Endothelial cell (in vitro differentiated cells): ENCODE results near the gene PTPRN2. TPM values are rescaled to one million over a fixed set of nuclear protein-coding genes. Genes with fewer than 3 reads are reported as not detected.

ENCODE experiments used
- DNase-seq: peaks from one replicate; pipeline ENCODE4 v3.0.0; 2021; ENCODE audit warnings: low spot score
- H3K27ac Mint-ChIP-seq: one replicate; pipeline ENCODE4 v1.8.0; 2021; ENCODE audit warnings: mixed read lengths, inconsistent platforms; ENCODE audit not compliant: unreplicated experiment
- H3K27me3 Mint-ChIP-seq: one replicate; pipeline ENCODE4 v1.8.0; 2021; ENCODE audit warnings: mild to moderate bottlenecking, moderate library complexity, mixed read lengths, inconsistent platforms; ENCODE audit not compliant: unreplicated experiment
- H3K36me3 Mint-ChIP-seq: one replicate; pipeline ENCODE4 v1.8.0; 2021; ENCODE audit warnings: mild to moderate bottlenecking, low read depth, mixed read lengths, inconsistent platforms; ENCODE audit not compliant: unreplicated experiment
- H3K4me1 Mint-ChIP-seq: one replicate; pipeline ENCODE4 v1.8.0; 2021; ENCODE audit warnings: mild to moderate bottlenecking, mixed read lengths, inconsistent platforms; ENCODE audit not compliant: unreplicated experiment
- H3K4me3 Mint-ChIP-seq: one replicate; pipeline ENCODE4 v1.8.0; 2021; ENCODE audit warnings: mild to moderate bottlenecking, mixed read lengths, inconsistent platforms; ENCODE audit not compliant: unreplicated experiment
- H3K9me3 Mint-ChIP-seq: one replicate; pipeline ENCODE4 v1.8.0; 2021; ENCODE audit warnings: mixed read lengths, inconsistent platforms; ENCODE audit not compliant: unreplicated experiment
- CTCF ChIP-seq: fragments of 200-600 bp; sonication (generic); IDR thresholded peaks from one replicate; pipeline ENCODE4 v1.5.0; 2021; ENCODE audit warnings: antibody characterized with exemption; ENCODE audit not compliant: unreplicated experiment
- total RNA-seq: library from RNA; stranded (reverse); fragmentation: NEBNext Ultra II Directional; extraction: Animal tissue kit (Norgen Biotek cat#: 25700); gene quantifications from one replicate; pipeline ENCODE4 v1.2.1, GENCODE V29; 2021; ENCODE audit not compliant: unreplicated experiment

Gene PTPRN2
- total RNA-seq, 1 donor from 2014 or later, result 0.18 TPM

DNA sequence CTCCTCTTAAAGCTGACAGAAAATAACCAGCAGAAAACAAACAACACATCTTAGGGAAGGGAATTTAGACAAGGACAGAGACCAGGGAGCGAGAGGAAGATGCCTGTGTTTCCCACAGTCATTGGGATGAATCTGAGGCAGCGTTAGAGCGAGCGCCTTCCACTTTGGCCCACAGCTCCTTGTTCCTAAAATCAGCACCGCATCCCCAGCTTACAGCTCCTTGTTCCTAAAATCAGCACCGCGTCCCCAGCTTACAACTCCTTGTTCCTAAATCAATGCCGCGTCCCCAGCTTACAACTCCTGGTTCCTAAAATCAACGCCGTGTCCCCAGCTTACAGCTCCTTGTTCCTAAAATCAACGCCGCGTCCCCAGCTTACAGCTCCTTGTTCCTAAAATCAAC is 593.3 kb downstream of the PTPRN2 start:
- Mint-ChIP-seq H3K9me3 (peaks cover 26% of the 10 kb centered on the region), H3K36me3 (peaks cover 7% of the 10 kb centered on the region), H3K27me3 (peaks cover 14% of the 10 kb centered on the region), H3K27ac (no peak overlapping the region), H3K4me3 (no peak overlapping the region), H3K4me1 (no peaks in the 10 kb centered on the region)
- TF ChIP-seq CTCF, result no peak
- no peak for DNase-seq

DNA sequence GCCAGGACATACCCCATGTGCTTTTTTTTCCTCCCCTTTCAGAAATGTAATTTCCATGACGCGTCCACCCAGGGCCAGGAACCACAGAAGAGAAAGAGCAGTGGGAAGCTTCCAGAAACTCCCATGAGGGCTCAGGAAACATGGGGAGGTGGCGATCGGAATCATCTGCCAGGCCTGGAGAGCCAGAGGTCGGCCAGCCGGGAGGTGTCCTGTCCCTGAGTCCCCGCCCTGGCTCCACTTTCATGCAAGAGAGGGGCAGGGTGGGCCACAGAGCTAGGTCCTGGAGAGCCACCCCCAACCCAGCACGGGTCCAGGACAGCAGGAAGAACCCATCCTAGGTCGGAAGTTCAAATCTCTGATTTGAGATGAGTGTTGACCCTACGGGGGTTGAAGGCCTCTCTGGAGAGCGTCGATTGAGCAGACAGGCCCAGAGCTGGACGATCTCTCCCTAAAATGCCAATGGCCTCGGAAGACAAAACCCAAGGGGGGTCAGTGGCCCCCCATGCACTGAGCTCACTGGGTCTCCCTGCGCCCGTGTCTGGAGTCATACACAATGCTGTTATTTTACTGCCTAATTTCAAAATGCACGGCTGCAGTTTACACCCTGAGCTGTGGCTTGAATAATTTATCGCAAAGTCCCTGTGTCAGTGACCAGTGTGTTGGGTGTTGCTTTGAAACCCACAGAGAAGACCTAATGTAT is 594.1 kb downstream of the PTPRN2 start:
- Mint-ChIP-seq H3K27me3 (peaks cover 14% of the 10 kb centered on the region), H3K27ac (no peak overlapping the region), H3K36me3 (peaks cover 7% of the 10 kb centered on the region), H3K4me1 (no peaks in the 10 kb centered on the region), H3K9me3 (peaks cover 26% of the 10 kb centered on the region), H3K4me3 (no peak overlapping the region)
- no peak for TF ChIP-seq CTCF
- no peak for DNase-seq

- Mint-ChIP-seq H3K9me3 (peaks cover 31% of the 10 kb centered on the region), H3K27me3 (peaks cover 18% of the 10 kb centered on the region), H3K4me3 (no peak overlapping the region), H3K4me1 (no peaks in the 10 kb centered on the region), H3K36me3 (peaks cover 7% of the 10 kb centered on the region), H3K27ac (no peak overlapping the region)
- no peak for TF ChIP-seq CTCF
- no peak for DNase-seq
Observed at GRCh38 chr7:157992511-157993160, 595.0 kb downstream of the PTPRN2 start.

DNA sequence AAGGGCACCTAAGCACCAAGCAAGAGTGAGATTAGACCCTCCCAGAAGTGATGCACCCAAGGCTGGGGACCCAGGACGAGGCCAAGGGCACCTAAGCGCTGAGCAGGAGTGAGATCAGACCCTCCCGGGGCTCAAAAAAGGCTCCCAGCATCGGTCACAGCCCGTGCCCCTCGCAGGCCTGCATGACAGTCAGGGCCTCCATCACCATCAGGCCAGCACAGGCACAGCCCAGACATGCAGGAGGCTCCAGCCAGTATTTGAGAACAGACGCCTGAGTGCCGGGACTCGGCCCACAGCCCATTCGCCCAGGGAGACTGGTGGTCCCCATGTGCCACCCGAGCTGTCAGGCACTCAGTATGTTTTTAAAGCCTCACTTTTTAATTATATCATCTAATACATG is 595.9 kb downstream of the PTPRN2 start:
- H3K4me1 Mint-ChIP-seq, result no peaks in the 10 kb centered on the region
- H3K27ac Mint-ChIP-seq, result no peak overlapping the region
- peaks cover 7% of the 10 kb centered on the region for H3K36me3 Mint-ChIP-seq

More for the DNA sequence above, 595.9 kb downstream of the PTPRN2 start:
- Mint-ChIP-seq H3K27me3 (peaks cover 18% of the 10 kb centered on the region), H3K4me3 (no peak overlapping the region), H3K9me3 (peaks cover 31% of the 10 kb centered on the region)
- no peak for DNase-seq
- no peak for TF ChIP-seq CTCF
